ENCODE results near the gene ANKRD26.
A peak's percentile ranks its signal among the peaks of the same experiment; 100 is the strongest.

The ANKRD26 gene

DNA sequence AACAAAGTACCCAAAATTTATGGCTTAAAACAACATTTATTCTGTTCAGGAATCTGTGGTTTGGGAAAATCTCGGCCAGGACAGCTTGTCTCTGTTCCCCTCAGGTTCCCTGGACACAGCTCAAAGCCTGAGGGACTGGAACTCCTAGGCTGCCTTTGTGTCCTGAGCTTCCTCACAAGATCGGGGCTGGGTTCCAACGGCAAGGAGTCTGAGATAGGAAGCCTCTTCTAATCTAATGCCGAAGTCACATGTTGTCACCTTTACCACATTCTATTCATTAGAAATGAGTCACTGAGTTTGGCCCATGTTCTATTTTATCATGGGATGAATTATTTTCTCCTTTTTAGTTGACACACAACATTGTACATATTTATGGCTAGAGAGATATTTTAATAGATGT lies 80.5 kb downstream of the ANKRD26 start:
- DNase-seq, result no peak

DNA sequence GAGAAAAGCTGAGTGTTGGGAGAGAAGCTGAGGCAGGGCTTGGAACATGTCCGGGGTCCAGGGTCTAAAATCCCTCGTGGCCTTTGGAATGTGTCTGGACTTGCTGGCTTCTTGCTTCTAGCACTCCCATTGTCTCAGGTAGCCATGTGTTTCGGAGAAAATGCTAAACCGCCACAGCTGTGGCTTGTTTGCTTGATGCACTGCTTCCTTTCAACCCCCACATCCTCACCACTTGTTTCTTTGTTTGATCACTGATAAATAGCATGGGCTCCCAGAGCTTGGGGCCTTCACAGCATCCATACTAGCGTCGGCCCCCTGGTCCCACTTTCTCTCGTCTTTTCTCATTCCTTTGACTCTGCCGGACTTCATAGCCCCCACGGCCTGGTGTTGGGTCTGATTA lies 102.7 kb downstream of the ANKRD26 start:
- no peak for DNase-seq

DNA sequence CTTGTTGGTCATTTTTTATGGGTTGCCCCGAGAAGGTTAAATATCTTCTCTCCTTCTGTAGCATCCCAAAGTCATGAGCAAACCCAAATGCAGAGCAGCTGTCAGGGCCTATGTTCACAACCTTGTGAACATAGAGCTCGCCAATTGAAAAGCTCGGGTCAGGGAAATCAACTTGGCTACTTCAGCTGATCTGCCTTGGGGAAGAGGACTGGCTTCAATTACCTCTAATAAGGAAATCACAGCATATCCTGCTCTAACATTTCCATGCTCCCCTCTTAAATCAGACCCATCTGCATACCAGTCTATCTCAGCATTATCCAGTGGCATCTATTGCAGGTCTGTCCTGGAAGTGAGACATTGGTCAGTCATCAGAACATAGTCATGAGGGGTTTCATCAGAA lies 105.6 kb downstream of the ANKRD26 start:
- no peak for DNase-seq

DNA sequence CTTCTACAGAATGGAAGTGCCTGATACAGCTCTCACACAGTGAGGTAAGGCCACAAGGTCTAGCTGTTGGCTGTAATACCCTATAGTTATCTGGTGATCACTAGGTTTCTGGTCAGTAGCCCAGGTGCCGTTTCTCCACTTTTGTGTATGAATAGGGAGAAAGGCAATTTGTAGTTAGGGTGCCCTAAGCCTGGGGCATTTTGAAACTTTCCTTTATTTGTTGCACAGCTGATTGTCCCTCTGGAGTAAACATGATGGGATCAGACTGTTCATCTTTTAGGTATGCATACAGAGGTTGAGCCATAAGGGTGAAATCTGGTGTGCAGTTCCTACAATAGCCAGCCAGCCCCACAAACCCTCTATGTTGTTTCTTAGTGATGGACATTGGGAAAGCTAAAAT lies 112.4 kb downstream of the ANKRD26 start:
- DNase-seq, result no peak

DNA sequence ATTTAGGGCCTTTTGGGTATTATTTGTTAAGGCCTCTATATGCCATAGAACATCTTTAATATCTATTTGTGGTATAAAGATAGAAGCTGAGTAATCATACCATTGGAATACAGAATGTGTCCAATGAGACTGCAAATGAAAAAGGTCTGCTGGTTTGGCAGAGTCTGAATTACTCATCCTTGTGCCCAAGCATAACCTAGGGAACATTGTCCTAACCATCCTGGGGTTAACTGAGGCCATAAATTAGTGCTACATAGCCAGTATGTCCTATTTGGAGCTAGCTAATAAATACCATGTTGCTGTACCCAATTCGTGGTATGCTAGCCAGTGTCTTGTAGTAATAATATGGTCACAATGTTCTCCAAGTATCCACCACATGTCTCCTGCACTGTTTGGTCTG lies 117.1 kb downstream of the ANKRD26 start:
- DNase-seq, result no peak

DNA sequence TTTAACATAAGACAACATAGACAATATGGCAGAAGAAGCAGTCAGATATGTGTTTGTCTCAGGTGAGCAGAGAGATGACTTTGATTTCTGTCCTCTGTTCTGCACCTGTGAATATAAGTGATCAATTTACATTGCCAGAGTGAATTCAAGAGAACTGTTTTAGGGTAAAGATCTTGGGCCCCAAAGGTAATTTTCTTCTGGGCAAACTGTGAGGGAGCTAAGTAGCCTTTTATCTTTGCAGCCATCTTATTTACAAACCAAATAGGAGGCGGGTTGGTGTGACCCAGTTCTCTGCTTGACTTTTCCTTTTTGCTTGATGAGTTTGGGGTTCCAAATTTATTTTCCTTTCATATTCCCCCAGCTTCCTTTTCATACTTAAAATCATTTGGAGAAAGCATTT lies 118.2 kb downstream of the ANKRD26 start:
- DNase-seq, result no peak

DNA sequence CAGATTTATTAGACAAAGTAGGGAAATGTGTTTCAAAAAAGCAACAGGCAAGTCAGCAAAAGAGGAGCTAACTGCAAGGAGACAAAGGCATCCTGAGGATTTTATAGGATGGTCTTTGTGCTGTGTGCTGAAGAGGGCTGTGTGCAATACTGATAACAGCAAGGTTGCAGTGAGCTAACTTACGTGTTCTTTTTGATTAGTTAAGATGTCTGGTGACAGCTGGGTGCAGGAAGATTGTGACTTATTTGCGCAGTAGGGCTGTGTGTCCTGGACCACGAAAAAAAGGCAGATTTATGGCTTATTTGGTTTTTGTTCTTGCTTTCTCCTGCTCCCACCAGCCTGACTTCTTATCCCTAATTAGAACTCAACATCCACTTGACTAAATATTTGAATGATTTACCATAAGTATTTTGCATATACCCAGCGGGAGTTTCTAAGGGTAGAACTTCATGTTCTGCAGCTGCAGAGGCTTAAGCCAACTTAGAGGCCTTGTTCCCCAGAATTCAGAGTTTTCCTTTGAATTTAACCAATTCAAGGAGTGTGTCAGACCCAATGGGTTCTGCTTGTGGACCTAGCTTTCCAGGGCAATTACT lies 119.0 kb downstream of the ANKRD26 start:
- no peak for DNase-seq

DNA sequence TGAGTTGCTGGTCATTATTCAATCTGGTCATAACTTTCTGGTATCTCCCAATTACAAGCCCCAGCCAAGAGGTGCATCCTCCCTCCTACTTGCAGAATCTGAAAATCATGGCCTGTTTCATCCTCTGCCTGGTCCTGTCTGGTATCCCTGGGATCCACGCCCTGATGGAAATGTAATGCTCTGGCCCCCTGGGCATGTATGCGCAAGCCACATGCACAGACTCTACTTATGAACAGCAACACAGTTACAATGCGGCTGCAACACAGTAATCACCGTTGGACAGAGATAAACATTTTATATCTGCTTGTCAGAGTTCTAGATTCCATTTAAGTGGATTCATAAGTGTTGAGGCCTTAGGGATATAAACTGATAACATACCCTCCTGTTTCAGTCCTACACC lies 121.8 kb downstream of the ANKRD26 start:
- DNase-seq, result no peak

DNA sequence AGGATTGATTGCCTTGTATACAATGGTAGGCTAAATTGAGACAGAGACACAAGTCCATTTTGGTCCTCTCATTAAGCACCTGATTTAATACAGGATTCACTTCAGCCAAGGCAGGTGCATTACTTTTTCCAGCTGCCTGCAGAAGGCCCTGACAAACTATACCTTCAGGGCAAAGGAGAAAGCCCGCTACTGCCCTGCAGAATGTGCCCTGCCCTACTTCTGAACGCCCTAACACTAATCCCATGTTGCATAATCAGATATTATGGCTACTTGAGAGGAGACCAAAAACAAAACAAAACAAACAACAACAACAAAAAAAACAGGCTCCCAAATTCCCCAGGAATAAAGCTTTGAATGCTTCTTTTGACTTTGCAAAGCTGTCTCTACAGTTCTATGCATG lies 122.7 kb downstream of the ANKRD26 start:
- no peak for DNase-seq

DNA sequence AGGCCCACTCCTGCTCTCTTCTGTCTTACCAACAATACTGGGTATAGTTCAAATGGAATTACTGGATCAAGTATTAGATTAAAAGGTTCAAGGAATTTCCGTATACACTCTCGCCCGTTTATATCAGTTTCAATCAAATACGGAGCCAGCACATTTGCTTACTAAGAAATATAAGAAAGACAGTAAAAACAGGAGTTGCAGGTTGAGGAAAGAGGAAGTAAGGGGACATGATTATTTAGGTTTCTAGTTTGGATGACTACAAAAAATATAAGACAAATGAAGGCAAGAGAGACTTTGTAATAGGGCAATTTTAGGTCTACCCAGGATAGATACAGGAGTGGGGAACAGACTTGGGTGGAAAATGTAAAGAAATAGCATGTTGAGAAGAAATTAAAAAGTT lies 129.6 kb downstream of the ANKRD26 start:
- DNase-seq, result peak; percentile 13 to 30

DNA sequence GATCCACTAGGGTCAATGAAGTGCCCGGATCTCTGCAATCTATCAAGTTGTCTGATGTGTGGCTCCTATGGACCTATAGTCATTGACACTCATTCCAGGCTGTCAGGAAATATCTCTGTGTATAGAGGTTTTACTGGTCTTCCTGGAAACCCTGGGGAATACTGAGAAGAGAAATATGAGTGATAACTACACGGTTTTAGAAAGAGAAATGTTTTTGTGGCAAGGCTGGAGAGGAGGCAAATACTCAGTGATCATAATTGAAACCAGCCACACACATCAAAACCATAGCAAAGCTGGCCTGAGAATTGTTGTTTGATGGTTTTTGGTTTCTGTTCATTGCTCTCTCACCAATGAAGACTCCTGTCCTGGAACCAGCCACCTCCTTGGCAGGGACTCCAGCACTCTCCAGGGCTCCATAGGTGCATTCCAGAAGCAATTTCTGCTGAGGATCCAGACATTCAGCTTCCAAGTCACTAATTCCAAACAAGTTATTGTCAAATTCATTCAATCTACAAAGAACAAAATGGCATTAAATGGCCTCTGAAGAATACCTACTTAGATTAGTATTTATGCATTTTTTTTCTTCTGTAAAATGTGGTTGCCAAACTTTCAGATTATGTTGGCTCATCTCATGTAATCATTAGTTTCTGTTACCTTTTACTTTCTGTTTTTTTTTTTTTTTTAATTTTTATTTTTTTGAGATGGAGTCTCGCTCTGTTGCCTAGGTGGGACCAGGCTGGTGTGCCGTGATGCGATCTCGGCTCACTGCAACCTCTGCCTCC lies 131.0 kb downstream of the ANKRD26 start:
- no peak for DNase-seq

DNA sequence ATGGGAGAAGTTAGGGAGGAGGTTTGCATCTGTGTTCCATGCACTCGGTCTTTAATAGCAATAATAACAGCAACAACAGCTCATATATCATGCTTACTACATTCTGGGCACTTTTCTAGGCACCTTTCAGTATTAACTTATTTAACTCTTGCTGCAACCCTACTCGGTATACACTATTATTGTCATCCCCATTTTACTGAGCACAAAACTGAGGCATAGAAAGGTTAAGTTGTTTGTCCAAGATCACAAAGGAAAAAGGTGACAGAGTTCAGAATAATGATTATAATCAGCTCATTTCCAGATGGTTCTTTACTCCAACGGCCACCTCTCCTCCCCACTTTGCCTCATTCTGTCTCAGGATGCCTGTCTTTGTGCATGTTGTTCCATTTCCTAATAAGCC lies 137.5 kb downstream of the ANKRD26 start:
- no peak for DNase-seq

DNA sequence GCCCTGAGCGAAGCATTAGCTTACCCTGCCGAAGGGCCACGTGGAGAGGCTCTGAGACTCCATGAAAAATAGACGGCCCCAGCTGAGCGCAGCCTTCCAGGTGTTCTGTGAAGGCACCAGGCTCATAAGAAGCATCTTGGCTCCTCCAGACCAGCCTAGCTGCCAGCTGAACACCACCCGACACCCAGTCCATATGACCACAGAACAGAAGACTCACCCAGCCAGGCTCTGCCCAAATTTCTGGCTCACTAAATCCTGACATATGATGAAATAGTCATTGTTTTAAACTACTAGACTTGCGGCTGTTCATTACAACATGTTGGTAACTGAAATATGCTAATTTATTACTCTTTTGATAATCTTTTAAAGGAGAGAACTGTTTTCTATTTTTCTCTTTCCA lies 140.0 kb downstream of the ANKRD26 start:
- DNase-seq, result no peak

DNA sequence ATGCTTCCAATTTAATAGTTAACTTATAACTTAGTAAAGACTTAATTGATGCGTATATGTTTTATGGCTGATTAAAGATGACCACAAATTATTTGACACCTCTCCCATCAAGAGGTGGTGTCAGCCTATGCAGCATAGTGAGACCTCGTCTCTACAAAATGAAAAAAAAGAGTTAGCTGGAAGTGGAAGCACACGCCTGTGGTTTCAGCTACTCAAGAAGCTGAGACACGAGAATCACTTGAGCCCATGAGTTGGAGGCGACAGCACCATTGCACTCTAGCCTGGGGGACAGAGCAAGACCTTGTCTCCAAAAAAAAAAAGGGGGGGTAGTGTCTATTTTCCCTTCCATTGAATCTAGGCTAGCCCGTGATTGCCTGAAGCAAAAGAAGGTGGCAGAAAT lies 140.5 kb downstream of the ANKRD26 start:
- no peak for DNase-seq

Data from Kasumi-1 (cell line).